ENCODE measurements around the gene OAF.

The OAF gene

GRCh38 chr11:120240866-120241265 is 30.0 kb downstream of the OAF start:
- Histone ChIP-seq H3K36me3 (ENCODE audit: control insufficient read depth, insufficient read depth, low read length) (no peaks in the 10 kb centered on the region), H3K27me3 (replicated peaks; ENCODE audit: control insufficient read depth, insufficient read depth, low read length) (peaks cover 2% of the 10 kb centered on the region), H3K4me3 (replicated peaks; ENCODE audit: low read depth, low read length) (no peak overlapping the region)
- no peak for DNase-seq (ENCODE audit: extremely low read depth, insufficient read length)
- TF ChIP-seq CTCF (IDR thresholded peaks at IDR 0.05; ENCODE audit: insufficient read depth, low read length, poor library complexity, severe bottlenecking): no peak

GRCh38 chr11:120241277-120241676 is 30.4 kb downstream of the OAF start:
- H3K4me3 ChIP-seq (replicated peaks; ENCODE audit: low read depth, low read length): no peak overlapping the region
- no peak for DNase-seq (ENCODE audit: extremely low read depth, insufficient read length)
- H3K36me3 ChIP-seq (ENCODE audit: control insufficient read depth, insufficient read depth, low read length): no peaks in the 10 kb centered on the region
- H3K27me3 ChIP-seq (replicated peaks; ENCODE audit: control insufficient read depth, insufficient read depth, low read length): peaks cover 2% of the 10 kb centered on the region
- TF ChIP-seq CTCF (IDR thresholded peaks at IDR 0.05; ENCODE audit: insufficient read depth, low read length, poor library complexity, severe bottlenecking): no peak

GRCh38 chr11:120243221-120243620 is 32.4 kb downstream of the OAF start:
- peaks cover 2% of the 10 kb centered on the region for H3K27me3 ChIP-seq (replicated peaks; ENCODE audit: control insufficient read depth, insufficient read depth, low read length)
- no peak for TF ChIP-seq CTCF (IDR thresholded peaks at IDR 0.05; ENCODE audit: insufficient read depth, low read length, poor library complexity, severe bottlenecking)

GRCh38 chr11:120244476-120245365 is 33.9 kb downstream of the OAF start:
- Histone ChIP-seq H3K27me3 (replicated peaks; ENCODE audit: control insufficient read depth, insufficient read depth, low read length) (no peaks in the 10 kb centered on the region; the same call in 1 of the 2 replicates), H3K36me3 (ENCODE audit: control insufficient read depth, insufficient read depth, low read length) (no peaks in the 10 kb centered on the region), H3K4me3 (replicated peaks; ENCODE audit: low read depth, low read length) (no peak overlapping the region)
- no peak for DNase-seq (ENCODE audit: extremely low read depth, insufficient read length)
- TF ChIP-seq CTCF (IDR thresholded peaks at IDR 0.05; ENCODE audit: insufficient read depth, low read length, poor library complexity, severe bottlenecking): no peak

More at GRCh38 chr11:120243221-120243620, 32.4 kb downstream of the OAF start:
- DNase-seq (ENCODE audit: extremely low read depth, insufficient read length): no peak
- Histone ChIP-seq H3K4me3 (replicated peaks; ENCODE audit: low read depth, low read length) (no peak overlapping the region), H3K36me3 (ENCODE audit: control insufficient read depth, insufficient read depth, low read length) (no peaks in the 10 kb centered on the region)

- no peaks in the 10 kb centered on the region for H3K27me3 ChIP-seq (replicated peaks; ENCODE audit: control insufficient read depth, insufficient read depth, low read length)
- no peak overlapping the region for H3K4me3 ChIP-seq (replicated peaks; ENCODE audit: low read depth, low read length)
- H3K36me3 ChIP-seq (ENCODE audit: control insufficient read depth, insufficient read depth, low read length): no peaks in the 10 kb centered on the region
- no peak for TF ChIP-seq CTCF (IDR thresholded peaks at IDR 0.05; ENCODE audit: insufficient read depth, low read length, poor library complexity, severe bottlenecking)
- no peak for DNase-seq (ENCODE audit: extremely low read depth, insufficient read length)
Observed at GRCh38 chr11:120245434-120245833, 34.6 kb downstream of the OAF start.
